ENCODE measurements around the gene TBL2.

DNA sequence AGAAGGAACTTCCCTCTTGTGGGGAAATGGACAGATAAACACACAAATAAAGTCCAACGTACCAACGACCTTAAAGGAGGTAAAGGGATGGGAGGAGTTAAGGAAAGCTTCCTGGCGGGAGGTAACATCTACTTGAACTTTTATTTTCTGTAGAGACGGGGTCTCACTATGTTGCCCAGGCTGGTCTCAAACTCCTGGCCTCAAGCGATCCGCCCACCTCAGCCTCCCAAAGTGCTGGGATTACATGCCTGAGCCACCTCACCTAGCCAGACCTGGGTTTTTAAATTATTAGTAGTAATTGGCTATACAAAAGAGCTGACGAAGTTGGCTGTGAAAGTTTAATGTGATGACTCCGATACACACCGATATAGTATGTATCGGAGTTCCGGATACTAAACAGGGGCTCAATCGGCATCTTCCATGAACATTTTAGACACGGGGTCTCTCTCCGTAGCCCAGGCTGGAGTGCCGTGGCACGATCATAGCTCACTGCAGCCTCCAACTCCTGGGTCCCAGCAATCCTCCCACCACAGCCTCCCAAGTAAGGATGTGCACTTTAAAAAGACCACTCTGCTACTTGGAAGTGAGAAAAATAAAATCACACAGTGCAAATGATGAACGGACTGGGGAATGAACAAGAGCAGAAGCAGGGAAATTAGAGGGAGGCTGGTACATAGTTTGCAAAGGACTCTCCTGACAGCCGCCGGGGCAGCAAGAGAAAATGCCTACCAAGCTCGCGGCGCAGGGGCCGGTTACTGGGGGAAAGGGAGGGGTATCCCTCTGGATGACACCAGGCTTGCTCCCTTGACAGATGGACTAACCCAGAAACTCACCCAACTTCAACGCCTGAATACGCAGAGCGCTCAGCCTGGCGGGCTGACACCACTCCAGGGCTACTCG, 21.9 kb downstream of the TBL2 start:
- no peak for TF ChIP-seq EZH2 (IDR thresholded peaks at IDR 0.05; ENCODE audit: insufficient read depth, poor library complexity, severe bottlenecking)
- TF ChIP-seq EZH2phosphoT487 (IDR thresholded peaks at IDR 0.05; ENCODE audit: insufficient read depth, low read depth), result no peak
